Esophagus muscularis mucosa (tissue), 4 donors: ENCODE measurements around the gene UVRAG.

ENCODE experiments used
- EP300 ChIP-seq: sonication (generic); formaldehyde crosslinking; IDR thresholded peaks from one replicate; pipeline ENCODE4 v1.6.1; 2017; ENCODE audit warnings: antibody characterized with exemption
- POLR2A ChIP-seq: fragments of 450-650 bp; IDR thresholded peaks from one replicate; pipeline ENCODE4 v1.6.1; 2017; ENCODE audit warnings: antibody characterized with exemption, moderate library complexity, mild to moderate bottlenecking, low read depth
- POLR2AphosphoS5 ChIP-seq, 2 donors: sonication (generic); formaldehyde crosslinking; IDR thresholded peaks; one replicate each; pipeline ENCODE4 v1.6.1; 2017; ENCODE audit warnings: antibody characterized with exemption in 2 of 2
- TF ChIP-seq, protein P1 (sequence below), 3 experiments: fragments of 200-600 bp in 2 of 3; fragments of 450-650 bp in 1 of 3; sonication (generic) in 2 of 3; IDR thresholded peaks; one replicate each; pipeline ENCODE4 v1.5.1; 2017 to 2019; ENCODE audit warnings: antibody characterized with exemption in 3 of 3, mild to moderate bottlenecking in 2 of 3, moderate library complexity in 1 of 3

- TF ChIP-seq, protein P1, sequence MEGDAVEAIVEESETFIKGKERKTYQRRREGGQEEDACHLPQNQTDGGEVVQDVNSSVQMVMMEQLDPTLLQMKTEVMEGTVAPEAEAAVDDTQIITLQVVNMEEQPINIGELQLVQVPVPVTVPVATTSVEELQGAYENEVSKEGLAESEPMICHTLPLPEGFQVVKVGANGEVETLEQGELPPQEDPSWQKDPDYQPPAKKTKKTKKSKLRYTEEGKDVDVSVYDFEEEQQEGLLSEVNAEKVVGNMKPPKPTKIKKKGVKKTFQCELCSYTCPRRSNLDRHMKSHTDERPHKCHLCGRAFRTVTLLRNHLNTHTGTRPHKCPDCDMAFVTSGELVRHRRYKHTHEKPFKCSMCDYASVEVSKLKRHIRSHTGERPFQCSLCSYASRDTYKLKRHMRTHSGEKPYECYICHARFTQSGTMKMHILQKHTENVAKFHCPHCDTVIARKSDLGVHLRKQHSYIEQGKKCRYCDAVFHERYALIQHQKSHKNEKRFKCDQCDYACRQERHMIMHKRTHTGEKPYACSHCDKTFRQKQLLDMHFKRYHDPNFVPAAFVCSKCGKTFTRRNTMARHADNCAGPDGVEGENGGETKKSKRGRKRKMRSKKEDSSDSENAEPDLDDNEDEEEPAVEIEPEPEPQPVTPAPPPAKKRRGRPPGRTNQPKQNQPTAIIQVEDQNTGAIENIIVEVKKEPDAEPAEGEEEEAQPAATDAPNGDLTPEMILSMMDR (IDR thresholded peaks at IDR 0.05) = no peak
- TF ChIP-seq POLR2A (no peak), POLR2AphosphoS5 (IDR thresholded peaks at IDR 0.05) (no peak), EP300 (no peak)
Measured at GRCh38 chr11:76094740-76095139, 279.7 kb downstream of the UVRAG start.
